Right atrium auricular region (tissue), 2 donors: Measurements from ENCODE around the gene YARS1. TPM values are rescaled to one million over a fixed set of nuclear protein-coding genes. Genes with fewer than 3 reads are reported as not detected.

Experiments used
- DNase-seq: peaks from one replicate; pipeline ENCODE4 v3.0.0-alpha.2; 2019; ENCODE audit warnings: low spot score
- H3K27ac ChIP-seq, 2 donors: fragments of 200-600 bp; sonication (generic); 1 replicate in 1 of 2; 2 replicates in 1 of 2; pipeline ENCODE4 v1.5.1; 2016 to 2019
- H3K27me3 ChIP-seq, 2 donors: fragments of 200-600 bp; sonication (generic); one replicate each; pipeline versions ENCODE4 v1.5.1 to v1.6.0; 2017 to 2019
- H3K36me3 ChIP-seq: fragments of 200-600 bp; sonication (generic); one replicate; pipeline ENCODE4 v1.5.1; 2016
- H3K4me1 ChIP-seq, 2 donors: fragments of 200-600 bp; sonication (generic); one replicate each; pipeline versions ENCODE4 v1.5.1 to v1.6.0; 2017 to 2019
- H3K4me3 ChIP-seq, 2 donors: fragments of 200-600 bp; sonication (generic); 1 replicate in 1 of 2; 2 replicates in 1 of 2; pipeline ENCODE4 v1.5.1; 2017 to 2019; ENCODE audit warnings: mild to moderate bottlenecking in 1 of 2, moderate library complexity in 1 of 2
- H3K9me3 ChIP-seq, 2 donors: fragments of 200-600 bp; sonication (generic); one replicate each; pipeline ENCODE4 v1.5.1; 2019
- total RNA-seq, 2 donors: library from RNA; depleted of rRNA; stranded (reverse); fragments of >200 nt; gene quantifications; one replicate each; pipeline ENCODE4 v1.1.0, GENCODE V29; 2016
- TF ChIP-seq, protein P1 (sequence below), 2 donors: fragments of 200-600 bp; sonication (generic); IDR thresholded peaks; one replicate each; pipeline ENCODE4 v1.5.1; 2019; ENCODE audit warnings: antibody characterized with exemption in 2 of 2

Gene YARS1
- total RNA-seq = 10 to 100 TPM; 23.3 to 33.1 TPM

DNA sequence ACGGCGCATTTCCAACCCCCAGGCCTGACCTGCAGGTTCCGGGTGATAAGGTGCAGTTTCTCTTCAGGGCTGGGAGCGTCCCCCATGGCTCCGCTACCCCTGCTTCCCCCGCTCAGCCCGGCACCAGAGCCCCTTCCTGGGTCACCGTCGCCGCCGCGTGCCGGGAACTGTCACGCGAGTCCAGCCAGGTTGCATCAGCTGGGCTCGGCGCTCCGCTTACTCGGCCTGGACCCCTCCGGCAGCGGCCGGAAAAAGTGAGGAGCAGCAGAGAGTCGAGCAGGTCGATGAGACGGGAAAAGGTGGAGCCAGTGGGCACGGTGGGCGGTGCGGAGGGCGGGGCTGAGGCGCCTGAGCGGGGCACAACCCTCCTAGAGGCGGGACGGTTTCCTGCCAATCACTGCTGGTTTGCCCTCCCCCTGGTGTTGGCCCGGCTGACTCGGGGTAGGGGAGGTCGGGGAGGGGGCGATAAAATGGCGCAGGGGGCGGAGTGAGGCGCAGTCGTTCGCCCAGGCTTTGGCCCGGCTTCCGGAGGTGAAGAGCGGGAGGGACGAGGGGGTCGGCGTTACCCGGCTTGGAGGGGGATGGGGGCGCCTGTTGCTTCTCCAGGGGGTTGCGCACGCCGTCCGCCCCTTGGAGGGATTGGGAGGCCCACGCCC is at the start of gene YARS1, which contains the start of gene S100PBP:
Gene YARS1, minus strand, starts transcription at position 200 of the 656 bp plus-strand sequence. Its CDS starts 114 bp downstream, at position 86.
Gene S100PBP, plus strand, starts transcription at position 495 of the 656 bp plus-strand sequence. CDS start 8,447 bp downstream, outside the sequence.
- H3K4me3 ChIP-seq = peak within 1 kb of the TSS; percentile 90 to 98
- H3K27me3 ChIP-seq = no peaks in the 10 kb centered on the region
- peak; percentile 99 for DNase-seq
- peaks cover 0 to 51% of the 10 kb centered on the region in 2 donors for H3K4me1 ChIP-seq
- TF ChIP-seq, protein P1, sequence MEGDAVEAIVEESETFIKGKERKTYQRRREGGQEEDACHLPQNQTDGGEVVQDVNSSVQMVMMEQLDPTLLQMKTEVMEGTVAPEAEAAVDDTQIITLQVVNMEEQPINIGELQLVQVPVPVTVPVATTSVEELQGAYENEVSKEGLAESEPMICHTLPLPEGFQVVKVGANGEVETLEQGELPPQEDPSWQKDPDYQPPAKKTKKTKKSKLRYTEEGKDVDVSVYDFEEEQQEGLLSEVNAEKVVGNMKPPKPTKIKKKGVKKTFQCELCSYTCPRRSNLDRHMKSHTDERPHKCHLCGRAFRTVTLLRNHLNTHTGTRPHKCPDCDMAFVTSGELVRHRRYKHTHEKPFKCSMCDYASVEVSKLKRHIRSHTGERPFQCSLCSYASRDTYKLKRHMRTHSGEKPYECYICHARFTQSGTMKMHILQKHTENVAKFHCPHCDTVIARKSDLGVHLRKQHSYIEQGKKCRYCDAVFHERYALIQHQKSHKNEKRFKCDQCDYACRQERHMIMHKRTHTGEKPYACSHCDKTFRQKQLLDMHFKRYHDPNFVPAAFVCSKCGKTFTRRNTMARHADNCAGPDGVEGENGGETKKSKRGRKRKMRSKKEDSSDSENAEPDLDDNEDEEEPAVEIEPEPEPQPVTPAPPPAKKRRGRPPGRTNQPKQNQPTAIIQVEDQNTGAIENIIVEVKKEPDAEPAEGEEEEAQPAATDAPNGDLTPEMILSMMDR (IDR thresholded peaks at IDR 0.05) = no peak
- H3K9me3 ChIP-seq = no peaks in the 10 kb centered on the region
- peak within 1 kb of the TSS; percentile 97 to 99 for H3K27ac ChIP-seq
- H3K36me3 ChIP-seq = no peaks in the 10 kb centered on the region

DNA sequence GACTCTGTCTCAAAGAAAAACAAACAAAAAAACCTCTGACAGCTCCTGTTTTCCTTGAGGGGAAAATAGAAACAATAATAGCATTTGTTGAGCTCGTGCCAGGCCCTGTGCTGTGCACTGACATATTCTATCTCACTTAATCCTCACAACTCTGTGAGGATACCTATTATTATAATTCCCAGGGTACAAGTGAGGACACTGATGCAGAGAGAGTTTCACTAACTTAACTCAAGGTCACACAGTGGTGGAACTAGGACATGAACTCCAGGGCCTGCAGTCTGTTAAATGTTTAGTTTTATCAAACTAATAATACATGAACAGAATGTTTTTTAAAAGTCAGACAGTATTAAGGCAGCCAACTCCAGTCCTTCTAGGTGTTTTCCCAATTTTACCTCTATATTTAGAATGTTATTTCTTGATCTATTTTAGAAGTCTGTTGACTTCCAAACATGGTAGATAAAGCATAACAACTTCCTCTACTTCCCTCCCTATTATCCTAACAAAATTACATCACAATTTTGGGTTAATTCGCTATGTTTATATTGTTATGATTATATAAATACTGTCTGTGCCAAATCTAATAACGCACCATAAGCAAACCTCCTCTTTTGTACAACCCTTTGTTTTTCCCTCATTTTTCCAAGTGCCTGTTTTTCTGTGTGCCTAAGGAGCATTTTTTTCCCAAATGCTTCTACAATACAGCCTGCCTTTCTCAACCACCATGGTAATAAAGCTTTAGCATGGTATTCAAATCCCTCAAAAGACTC is 48.7 kb upstream of the YARS1 start:
- Histone ChIP-seq H3K27me3 (no peaks in the 10 kb centered on the region), H3K36me3 (peaks cover 20% of the 10 kb centered on the region), H3K9me3 (no peaks in the 10 kb centered on the region), H3K4me1 (peaks cover 0 to 50% of the 10 kb centered on the region in 2 donors), H3K27ac (peak overlapping the region; percentile 40 to 51), H3K4me3 (no peak overlapping the region)
- DNase-seq = no peak
- TF ChIP-seq, protein P1 (IDR thresholded peaks at IDR 0.05) = no peak

DNA sequence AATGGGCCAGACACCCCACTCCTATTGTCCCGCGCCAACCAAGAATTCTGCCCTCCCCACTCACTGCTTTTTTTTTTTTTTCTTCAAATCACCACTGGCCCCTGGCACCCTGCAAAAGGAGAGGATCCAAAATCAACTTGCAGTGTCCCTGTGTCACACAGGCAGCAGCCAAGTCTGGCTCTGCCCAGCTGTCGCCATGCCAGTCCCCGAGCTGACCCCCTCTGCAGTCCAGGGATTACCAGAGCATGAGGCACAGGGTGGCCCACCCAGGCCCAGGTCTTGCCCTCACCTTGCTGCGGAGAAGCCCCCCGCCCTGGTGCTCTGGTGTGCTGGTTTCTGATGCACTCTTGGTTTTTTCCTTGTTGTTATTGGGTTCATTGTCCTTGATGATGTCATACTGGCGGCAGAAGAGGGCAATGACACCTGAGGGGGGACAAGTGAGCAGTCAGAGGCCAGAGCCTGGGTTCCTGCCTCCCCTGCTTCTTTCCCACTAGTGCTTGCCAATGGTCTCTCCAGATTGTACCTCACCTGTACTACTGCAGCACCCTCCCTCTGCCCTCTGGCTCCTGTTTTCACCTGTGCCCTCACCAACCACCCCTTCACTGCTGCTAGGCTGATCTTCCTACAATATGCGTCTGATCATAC is 47.3 kb upstream of the YARS1 start:
- TF ChIP-seq, protein P1 (IDR thresholded peaks at IDR 0.05) = no peak
- H3K4me1 ChIP-seq = peaks cover 0 to 41% of the 10 kb centered on the region in 2 donors
- no peaks in the 10 kb centered on the region for H3K9me3 ChIP-seq
- DNase-seq = no peak
- H3K36me3 ChIP-seq = peaks cover 20% of the 10 kb centered on the region
- no peaks in the 10 kb centered on the region for H3K27me3 ChIP-seq
- H3K27ac ChIP-seq = peak overlapping the region; percentile 40 to 51
- H3K4me3 ChIP-seq = no peak overlapping the region

DNA sequence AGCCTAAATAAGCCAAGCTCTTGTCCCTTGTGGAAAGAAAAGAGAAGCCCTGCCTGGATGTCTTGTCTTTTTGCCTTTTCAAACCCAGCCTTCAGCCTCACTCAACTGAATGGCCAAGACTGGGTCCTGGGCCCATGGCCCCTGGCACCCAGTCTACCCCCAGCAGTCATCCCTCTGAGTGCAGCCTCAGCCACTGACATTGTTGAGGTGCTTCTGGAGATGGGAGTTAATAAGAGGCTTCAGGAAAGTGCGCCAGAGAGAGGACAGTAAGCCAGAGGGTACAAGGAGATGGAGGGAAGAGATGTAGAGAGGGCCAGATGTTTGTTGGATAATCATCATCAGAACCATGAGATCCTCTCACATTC is 46.7 kb upstream of the YARS1 start:
- H3K4me3 ChIP-seq = no peak overlapping the region
- H3K4me1 ChIP-seq = peaks cover 0 to 40% of the 10 kb centered on the region in 2 donors
- TF ChIP-seq, protein P1 (IDR thresholded peaks at IDR 0.05) = no peak
- DNase-seq = no peak
- H3K36me3 ChIP-seq = peaks cover 20% of the 10 kb centered on the region
- no peaks in the 10 kb centered on the region for H3K9me3 ChIP-seq
- H3K27ac ChIP-seq = peak overlapping the region; percentile 40 to 51
- no peaks in the 10 kb centered on the region for H3K27me3 ChIP-seq

DNA sequence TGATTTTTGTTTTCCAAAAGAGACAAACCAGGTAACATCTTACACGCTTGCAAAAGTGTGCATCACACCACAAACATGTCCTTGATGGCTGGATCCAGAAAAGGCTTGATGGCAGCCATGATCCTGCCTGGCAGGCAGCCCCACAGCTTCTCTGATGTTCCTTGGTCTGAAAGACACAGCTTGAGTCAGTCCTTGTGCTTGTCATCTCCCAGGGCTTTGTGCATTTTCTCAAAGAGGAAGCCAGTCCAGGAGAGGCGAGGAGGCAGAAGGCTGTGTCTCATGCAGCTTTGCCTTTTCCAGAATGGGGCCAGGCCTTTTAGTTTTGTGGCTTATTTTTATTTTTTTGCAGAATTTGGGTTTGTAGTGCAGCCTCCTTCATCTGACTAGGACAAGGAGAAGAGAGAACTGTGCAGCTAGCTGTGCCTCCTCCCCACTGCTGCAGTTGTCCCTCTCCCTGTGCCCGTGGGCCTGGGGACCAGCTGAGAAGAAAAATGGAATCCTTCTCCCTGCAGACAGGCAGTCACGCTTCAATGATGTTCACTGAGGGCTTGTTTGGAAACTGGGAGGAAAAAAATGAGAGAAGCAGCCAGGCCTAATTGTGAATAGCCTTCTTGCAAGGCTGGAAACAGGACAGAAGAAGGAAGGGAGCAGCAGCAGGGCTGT is 46.2 kb upstream of the YARS1 start:
- Histone ChIP-seq H3K4me1 (peaks cover 0 to 40% of the 10 kb centered on the region in 2 donors), H3K4me3 (no peak overlapping the region), H3K9me3 (no peaks in the 10 kb centered on the region), H3K27me3 (no peaks in the 10 kb centered on the region), H3K27ac (peak overlapping the region; percentile 40 to 51), H3K36me3 (peaks cover 20% of the 10 kb centered on the region)
- TF ChIP-seq, protein P1 (IDR thresholded peaks at IDR 0.05) = no peak
- no peak for DNase-seq
